Fibroblast of skin of scalp (primary cell): ENCODE results near the gene MFSD1.
"Not testable (repeated sequence)": the region's sequence is repeated elsewhere in the genome, so short reads cannot be mapped to it uniquely, and the experiment has no call there.

Experiments
- DNase-seq: peaks from one replicate; pipeline ENCODE4 v3.0.0-alpha.2; 2013

Gene MFSD1

GRCh38 chr3:158777161-158777873 is 24.5 kb upstream of the MFSD1 start:
- no peak for DNase-seq

GRCh38 chr3:158780766-158781165 is 21.1 kb upstream of the MFSD1 start:
- DNase-seq, result no peak

- no peak for DNase-seq
Measured at GRCh38 chr3:158781191-158781590, 20.7 kb upstream of the MFSD1 start.

- no peak for DNase-seq
Measured at GRCh38 chr3:158781849-158782248, 20.0 kb upstream of the MFSD1 start.

DNA sequence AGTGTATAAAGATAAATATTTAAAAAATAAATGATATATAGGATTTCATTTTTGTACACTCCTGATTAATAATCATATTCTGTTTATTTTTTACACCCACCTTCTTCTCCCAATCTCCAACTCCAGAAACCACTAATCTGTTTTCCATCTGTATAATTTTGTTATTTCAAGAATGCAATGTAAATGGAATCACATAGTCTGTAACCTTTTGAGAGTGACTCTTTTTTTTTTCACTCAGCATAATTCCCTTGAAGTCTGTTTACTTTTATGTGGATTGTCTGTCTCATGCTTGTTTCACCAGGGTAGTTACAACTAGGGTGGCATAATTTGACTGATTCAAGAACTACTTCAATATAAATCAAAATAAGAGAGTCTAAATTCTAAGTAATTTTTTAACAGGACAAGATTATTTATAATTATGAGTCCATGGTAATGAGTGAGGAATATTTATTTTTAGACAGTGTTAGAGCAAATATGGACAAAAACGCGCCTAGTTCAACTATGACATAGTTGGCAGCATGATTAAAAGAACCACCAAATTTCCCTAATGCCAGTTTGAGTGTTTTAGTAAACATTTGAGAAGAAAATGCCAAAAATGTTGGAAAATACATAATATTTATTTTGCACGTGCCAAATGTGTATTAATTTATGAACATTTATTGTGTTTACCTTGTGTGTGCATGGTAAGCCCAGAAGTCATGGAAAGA is 19.4 kb upstream of the MFSD1 start:
- no peak for DNase-seq

DNA sequence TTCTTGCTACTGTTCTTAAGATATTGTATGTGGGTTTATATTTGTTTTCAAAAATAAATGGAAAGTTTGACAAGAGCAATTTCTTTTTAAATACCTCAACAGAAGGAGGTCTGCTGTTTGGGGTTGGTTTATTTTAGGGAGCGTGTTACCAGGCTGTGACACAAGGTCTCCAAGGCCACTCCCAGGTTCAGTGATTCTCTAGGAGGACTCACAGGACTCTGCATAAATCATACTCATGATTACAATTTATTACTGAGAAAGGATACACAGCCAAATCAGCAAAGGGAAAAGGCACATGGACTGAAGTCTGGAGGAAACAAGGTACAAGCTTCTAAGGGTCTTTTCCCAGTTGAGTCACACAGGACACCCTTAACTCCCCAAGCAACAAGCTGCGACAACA is 18.8 kb upstream of the MFSD1 start:
- DNase-seq, result no peak

DNA sequence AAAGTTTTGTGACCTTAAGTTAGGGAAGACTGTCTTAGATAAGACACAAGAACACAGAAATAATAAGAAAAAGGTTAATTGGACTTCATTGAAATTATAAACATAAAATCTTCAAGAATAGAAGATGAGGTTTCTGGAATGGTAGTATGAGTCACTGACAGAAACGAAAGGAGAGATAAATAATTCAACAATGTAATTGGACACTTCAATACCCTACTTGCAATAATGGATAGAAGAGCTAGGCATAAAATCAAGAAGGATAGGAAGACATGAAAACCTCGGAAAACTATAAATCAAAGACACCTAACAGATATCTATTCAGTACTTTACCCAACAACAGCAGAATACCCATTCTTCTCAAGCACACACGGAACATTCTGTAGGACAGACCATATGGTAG is 15.9 kb upstream of the MFSD1 start:
- DNase-seq, result no peak

GRCh38 chr3:158788446-158788845 is 13.4 kb upstream of the MFSD1 start:
- DNase-seq, result no peak

DNA sequence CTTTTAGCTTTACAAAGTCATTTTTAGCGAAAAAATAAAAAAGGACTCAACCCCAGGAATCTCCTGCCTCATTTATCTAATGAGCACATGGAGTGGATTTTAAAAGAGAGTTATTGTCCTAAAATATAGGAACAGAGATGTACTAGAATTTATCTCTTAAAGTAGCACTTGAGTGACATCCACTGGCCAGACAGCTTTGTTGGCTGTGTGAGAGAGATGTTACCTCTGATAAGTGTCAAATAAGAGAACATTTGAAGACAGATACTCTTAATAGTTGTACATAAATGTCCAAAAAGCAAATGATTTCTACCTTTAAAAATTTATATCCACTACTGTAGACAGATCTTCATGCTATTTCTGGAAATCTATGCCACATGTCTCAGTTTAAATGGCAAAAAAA is 12.3 kb upstream of the MFSD1 start:
- peak; percentile 71 for DNase-seq

DNA sequence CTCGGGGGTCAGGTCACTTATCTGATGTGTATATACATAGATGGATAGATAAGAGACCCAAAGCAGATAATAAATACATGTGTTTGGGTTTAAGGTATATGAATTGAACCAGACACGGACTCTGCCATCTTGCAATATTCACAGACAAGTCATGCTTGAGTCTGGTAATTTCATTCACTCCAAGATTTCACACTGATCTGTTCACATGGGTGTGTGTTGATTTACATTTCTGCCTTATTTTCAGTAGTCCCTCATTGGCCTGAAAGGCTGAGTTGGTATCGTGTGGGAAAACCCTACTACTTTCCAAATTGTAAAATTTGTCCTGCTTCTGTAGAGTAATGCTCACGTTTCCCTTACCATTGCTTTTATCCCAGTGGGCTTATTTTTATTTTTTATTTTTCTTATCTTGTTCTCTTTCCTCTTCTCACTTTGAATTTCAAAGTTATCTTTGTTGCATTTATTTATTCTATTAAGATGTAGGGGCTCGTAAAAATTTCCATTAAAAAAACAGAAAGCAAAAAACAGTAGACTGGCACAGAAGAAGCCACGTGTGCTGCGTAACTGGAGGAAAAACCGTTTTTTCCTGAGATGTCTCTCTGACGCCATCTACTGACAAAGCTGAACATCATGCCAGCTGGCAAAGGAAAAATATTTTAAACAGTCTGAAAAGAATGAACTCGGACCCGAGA is 10.8 kb upstream of the MFSD1 start:
- DNase-seq, result peak; percentile 79

GRCh38 chr3:158791590-158791920 is 10.3 kb upstream of the MFSD1 start:
- DNase-seq, result not testable (repeated sequence)

DNA sequence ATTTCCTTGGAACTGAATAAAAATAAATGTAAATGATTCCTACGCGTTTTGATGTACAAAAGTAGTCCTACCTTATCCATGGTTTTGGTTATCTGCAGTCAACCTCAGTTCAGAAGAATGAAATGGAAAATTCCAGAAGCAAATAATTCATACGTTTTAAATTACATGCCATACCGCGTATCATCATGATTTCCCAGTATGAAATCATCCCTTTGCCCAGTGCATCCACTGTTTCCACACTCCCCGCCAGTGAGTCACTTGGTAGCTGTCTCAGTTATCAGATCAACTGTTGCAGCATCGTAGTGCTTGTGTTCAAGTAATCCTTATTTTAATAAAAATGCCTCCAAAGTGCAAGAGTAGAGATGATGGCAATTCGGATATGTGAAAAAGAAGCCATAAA is 9.1 kb upstream of the MFSD1 start:
- peak; percentile 95 for DNase-seq

- no peak for DNase-seq
Measured at GRCh38 chr3:158794206-158794605, 7.6 kb upstream of the MFSD1 start.

DNA sequence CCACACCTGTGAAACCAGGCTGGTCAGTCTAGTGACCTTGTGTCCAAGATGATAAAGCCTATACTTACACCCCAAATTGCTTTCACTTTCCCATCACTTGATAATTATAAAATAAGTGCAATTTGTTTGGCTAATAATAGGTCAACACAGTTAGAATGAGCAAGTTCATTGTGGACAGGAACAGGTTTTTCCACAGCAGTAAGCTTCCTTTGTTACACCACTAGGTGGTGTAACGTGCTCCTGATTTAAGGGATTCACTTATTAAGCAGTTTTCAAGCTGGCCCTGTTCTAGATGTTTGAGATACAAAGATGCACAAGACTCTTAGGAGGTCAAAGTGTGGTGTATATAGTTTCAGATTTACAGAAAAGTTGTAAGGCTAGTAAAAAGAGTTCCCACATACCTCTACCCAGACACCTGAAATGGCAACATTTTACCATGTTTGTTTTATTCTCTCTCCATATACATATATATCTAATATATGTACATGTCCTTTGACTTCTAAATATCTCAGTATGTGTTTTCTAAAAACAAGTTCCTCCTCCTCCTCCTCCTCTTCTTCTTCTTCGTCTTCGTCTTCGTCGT is 6.8 kb upstream of the MFSD1 start:
- peak; percentile 53 for DNase-seq

DNA sequence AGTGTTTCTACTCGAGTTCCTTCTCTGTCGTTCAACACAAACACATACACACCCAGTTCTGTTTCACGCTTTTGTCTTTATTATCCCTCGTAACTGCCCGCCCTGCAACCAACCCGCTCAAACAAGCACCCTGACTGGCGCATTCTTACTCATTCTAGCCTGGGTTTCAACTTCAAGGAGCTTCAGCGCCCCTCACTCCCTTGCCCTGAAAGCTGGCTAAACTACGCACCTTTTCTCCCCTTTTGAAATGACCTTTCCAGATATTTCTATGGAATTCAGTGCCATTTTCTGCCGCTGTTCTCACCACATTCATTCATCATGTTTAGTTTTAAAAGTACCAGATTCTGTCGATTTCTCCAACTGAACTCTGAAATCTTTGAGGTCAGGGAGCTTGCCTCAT is 653 bp upstream of the MFSD1 start:
- DNase-seq, result peak; percentile 11

GRCh38 chr3:158802409-158803268 is 785 bp downstream of the MFSD1 start:
- DNase-seq, result no peak

GRCh38 chr3:158804441-158804840 is 2.6 kb downstream of the MFSD1 start:
- DNase-seq, result no peak

GRCh38 chr3:158808697-158809096 is 6.8 kb downstream of the MFSD1 start:
- peak; percentile 51 for DNase-seq

DNA sequence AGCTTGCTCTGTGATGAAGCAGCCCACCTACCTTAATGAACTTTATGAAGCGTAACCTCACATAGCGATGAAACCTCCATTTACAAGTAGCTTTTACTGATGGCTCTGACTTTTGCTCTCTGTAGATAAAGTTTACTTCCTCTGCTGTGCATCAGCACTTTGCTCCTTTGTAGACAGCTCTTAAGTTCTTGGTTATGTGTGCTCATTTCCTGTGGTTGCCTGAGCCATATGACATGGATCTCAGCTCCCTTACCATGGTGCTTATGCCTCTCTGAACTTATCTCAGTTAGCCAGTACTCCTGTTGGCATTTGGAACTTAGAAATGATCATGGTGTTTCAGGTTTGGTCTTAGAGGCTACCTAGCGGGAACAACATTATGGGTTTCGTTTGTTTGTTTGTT is 7.8 kb downstream of the MFSD1 start:
- DNase-seq, result no peak

DNA sequence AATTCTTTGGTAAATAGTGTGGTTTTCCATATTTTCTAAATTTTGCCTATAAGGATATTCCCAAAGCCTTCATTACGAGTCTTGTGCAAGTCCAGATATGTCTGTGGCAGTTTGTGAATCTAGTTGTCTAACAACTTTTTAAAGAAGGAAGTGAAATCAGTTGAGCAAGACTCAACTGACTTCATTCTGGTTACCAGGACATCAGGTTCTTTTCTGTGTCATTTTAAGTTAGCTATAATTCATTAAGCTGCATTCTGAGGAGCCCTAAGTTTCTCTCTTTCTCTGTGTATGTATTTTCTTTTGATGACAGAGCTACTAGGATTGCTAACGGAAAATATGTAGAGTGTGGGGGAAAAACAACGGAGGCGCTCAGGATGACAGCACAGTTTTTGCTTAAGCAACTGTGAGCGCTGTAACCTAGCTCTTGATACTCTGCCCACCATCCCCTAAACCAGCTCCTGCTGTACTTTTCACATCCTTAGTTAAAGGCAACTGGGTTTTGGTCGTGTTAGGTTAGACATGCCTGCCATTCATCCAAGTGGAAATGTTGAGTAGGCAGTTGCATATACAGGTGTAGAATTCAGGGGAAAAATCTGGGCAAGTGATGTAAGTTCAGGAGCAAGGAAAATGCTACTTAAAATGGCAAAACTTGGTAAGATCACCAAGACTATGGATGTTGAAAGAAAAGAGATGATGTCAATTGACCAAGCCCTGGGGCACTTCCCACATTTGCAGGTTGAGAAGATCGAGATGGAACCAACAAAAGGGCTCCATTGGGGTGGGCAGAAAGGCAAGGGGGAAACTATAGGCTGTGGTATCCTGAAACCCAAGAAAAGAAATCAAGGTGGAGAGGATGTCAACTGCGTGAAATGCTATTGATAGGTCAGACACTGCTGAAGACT is 9.2 kb downstream of the MFSD1 start:
- no peak for DNase-seq

GRCh38 chr3:158819282-158819681 is 17.4 kb downstream of the MFSD1 start:
- no peak for DNase-seq

DNA sequence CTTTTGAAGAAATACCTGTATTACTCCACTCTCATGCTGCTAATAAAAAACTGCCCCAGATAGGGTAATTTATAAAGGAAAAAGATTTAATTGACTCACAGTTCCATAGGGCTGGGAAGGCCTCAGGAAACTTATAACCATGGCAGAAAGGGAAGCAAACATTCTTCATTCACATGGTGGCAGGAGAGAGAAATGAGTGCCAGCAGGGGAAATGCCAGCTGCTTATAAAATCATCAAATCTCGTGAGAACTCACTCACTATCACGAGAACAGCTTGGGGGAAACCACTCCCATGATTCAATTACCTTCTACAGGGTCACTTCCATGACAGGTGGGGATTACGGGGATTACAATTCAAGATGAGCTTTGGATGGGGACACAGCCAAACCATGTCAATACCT is 18.7 kb downstream of the MFSD1 start:
- DNase-seq, result no peak
